ENCODE results near the gene GTF2IRD2.
"Not testable (repeated sequence)": the region's sequence is repeated elsewhere in the genome, so short reads cannot be mapped to it uniquely, and the experiment has no call there.

Gene GTF2IRD2

GRCh38 chr7:74783595-74783994 lies 67.8 kb downstream of the GTF2IRD2 start:
- DNase-seq = not testable (repeated sequence)

DNA sequence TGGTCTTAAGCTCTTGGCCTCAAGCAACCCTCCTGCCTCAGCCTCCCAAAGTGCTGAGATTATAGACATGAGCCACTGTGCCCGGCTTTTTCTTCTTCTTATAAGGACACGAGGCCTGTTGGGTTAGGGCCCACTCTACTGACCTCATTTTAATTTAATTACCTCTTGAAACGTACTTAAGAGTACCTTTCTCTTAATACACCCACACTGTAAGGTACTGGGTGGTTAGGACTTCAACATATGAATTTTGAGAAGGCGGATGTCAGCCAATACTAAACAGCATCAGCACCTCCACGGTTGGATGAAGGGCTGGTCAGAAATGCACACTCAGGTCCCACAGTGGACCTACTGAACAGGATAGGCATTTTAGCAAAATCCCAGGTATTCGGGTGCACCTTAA lies 69.7 kb downstream of the GTF2IRD2 start:
- not testable (repeated sequence) for DNase-seq

DNA sequence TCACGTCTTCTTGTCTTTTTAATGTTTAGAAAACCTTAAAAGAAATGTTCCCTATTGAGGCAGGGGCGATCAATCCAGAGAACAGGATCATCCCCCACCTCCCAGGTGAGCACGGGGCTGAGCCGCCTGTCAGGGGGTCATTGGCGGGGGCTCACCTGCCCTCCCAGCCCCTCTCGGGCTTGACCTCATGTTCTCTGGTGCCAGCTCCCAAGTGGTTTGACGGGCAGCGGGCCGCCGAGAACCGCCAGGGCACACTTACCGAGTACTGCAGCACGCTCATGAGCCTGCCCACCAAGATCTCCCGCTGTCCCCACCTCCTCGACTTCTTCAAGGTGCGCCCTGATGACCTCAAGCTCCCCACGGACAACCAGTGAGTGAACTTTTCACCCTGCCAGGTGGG lies 72.4 kb downstream of the GTF2IRD2 start:
- not testable (repeated sequence) for DNase-seq

DNA sequence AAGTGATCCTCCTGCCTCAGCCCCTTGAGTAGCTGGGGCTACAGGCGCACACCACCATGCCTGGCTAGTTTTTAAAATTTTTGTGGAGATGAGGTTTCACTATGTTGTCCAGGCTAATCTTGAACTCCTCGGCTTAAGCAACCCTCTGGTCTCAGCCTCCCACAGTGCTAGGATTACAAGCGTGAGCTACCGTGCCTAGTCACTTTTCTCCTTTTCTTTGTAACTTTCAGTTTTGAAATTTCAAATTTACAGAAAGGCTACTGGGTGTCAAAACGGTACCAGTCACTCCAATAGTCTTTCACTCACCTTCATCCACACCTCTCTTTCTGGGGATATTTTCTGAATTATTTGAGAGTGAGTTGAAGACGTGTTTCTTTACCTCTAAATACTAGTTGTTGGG lies 76.3 kb downstream of the GTF2IRD2 start:
- not testable (repeated sequence) for DNase-seq

GRCh38 chr7:74773760-74774750 lies 77.3 kb downstream of the GTF2IRD2 start, which contains the start of gene NCF1:
Gene NCF1 (plus strand): TSS chr7:74774011. CDS start chr7:74774032, 21 bp downstream.
- not testable (repeated sequence) for DNase-seq

GRCh38 chr7:74772093-74772492 lies 79.3 kb downstream of the GTF2IRD2 start:
- not testable (repeated sequence) for DNase-seq

DNA sequence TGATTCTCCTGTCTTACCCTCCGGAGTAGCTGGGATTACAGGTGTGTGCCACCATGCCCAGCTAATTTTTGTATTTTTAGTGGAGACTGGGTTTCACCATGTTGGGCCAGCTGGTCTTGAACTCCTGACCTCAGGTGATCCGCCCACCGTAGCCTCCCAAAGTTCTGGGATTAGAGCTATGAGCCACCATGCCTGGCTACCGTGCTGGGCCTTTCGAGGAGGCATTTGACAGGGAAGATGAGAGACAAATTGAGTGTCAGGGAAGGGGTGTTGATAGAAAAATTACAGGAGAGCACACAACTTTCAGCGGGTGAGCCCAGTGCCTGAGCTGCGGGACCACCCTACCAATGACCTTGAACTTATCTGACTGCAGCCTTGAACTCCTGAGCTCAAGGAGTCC lies 81.3 kb downstream of the GTF2IRD2 start:
- DNase-seq = not testable (repeated sequence)

GRCh38 chr7:74766991-74767390 lies 84.4 kb downstream of the GTF2IRD2 start:
- not testable (repeated sequence) for DNase-seq

DNA sequence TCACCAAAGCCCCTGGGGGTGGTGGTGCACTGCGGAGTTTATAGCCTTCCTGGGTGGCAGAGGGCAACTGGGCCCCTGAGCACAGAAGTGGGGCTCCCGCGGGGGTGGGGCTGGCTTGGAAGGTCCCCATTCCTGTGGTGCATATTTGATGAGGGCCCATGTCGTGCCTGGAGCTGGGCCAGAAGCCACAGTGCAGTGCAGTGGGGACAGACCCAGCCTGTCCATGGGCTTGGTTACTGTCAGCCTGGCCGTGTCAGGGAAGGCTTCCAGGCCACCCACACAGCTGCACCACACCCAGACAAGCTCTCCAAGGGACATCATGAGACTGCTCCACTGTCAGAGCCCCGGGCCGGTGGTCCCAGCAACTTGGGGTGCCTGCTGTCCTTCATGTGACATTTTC lies 84.9 kb downstream of the GTF2IRD2 start:
- DNase-seq = not testable (repeated sequence)

GRCh38 chr7:74765205-74765918 lies 86.0 kb downstream of the GTF2IRD2 start:
- not testable (repeated sequence) for DNase-seq

GRCh38 chr7:74758982-74759381 lies 92.4 kb downstream of the GTF2IRD2 start:
- not testable (repeated sequence) for DNase-seq

DNA sequence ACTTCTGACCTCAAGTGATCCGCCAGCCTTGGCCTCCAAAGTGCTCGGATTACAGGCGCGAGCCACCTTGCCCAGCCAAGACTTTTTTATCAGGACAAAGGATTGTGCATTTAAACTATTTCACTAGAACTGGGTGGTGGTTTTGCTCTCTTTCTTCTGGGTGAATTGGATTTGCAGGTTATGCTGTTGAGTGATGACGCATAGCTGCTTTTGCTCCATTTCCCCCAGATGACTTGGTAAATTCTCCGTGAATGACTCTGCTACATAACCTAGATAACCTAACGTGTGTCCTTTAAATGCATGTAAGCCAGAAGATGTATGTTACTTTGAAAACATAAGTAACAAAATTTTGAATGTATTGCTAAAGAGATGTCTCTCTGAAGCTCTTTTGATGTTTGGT lies 93.1 kb downstream of the GTF2IRD2 start:
- not testable (repeated sequence) for DNase-seq

DNA sequence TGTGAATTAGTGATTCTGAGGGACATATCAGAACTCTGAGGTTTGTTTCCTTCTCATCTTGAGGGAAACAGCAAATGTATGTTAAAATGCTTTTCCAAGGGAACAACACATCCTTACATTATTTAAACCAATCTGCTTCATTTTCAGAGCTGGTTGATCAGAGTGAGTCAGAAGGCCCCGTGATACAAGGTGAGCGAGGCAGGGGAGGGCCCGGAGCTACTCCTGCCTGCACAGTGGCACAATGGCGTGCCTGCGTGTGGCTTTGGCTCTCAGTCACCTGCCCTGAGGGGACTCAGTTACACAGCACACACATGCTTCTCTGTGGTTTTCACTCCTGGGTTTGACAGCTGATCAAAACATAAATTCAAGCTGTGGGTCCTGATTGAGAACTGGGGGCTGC lies 94.7 kb downstream of the GTF2IRD2 start:
- not testable (repeated sequence) for DNase-seq

GRCh38 chr7:74753921-74754482 lies 97.4 kb downstream of the GTF2IRD2 start:
- not testable (repeated sequence) for DNase-seq
